Measurements from ENCODE around the gene NTHL1. TPM values are rescaled to one million over a fixed set of nuclear protein-coding genes. Genes with fewer than 3 reads are reported as not detected.

The NTHL1 gene
- total and polyA plus RNA-seq, 3 donors from 2014 or later, result 18.0 to 35.6 (median 24.6) TPM

DNA sequence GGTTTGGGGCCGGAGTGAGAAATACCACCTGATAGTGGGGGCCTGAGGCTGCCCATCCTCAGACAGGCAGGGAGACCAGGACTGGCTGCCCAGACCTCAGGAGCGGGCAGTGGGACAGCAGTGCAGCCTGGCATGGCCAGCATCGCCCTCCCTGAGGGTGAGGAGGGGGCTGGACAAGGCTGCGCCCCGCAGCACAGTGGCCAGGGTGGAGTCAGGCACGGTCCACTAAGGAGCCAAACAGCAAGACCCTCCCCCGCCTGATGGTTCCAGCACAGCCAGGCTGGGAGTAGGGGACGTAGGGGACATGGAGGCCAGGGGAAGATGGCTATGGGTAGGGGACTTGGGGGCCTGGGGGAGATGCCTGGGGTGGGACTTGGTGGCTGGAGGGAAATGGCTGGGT is 41.3 kb downstream of the NTHL1 start:
- WGBS, 2 donors, result 85 to 86% methylated on average over 4 to 8 of the region's 8 CpGs
- TF ChIP-seq POLR2A (IDR thresholded peaks at IDR 0.05), result no peak
- TF ChIP-seq, protein P1, sequence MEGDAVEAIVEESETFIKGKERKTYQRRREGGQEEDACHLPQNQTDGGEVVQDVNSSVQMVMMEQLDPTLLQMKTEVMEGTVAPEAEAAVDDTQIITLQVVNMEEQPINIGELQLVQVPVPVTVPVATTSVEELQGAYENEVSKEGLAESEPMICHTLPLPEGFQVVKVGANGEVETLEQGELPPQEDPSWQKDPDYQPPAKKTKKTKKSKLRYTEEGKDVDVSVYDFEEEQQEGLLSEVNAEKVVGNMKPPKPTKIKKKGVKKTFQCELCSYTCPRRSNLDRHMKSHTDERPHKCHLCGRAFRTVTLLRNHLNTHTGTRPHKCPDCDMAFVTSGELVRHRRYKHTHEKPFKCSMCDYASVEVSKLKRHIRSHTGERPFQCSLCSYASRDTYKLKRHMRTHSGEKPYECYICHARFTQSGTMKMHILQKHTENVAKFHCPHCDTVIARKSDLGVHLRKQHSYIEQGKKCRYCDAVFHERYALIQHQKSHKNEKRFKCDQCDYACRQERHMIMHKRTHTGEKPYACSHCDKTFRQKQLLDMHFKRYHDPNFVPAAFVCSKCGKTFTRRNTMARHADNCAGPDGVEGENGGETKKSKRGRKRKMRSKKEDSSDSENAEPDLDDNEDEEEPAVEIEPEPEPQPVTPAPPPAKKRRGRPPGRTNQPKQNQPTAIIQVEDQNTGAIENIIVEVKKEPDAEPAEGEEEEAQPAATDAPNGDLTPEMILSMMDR (IDR thresholded peaks at IDR 0.05), result no peak
- no peak overlapping the region for H3K27ac ChIP-seq
- no peak overlapping the region for H3K4me3 ChIP-seq
- no peaks in the 10 kb centered on the region for H3K27me3 ChIP-seq
- H3K4me1 ChIP-seq, result peaks cover 47% of the 10 kb centered on the region
- intact Hi-C loops (cut with DNase I; ENCODE audit: low total_unique reads), result no loop called here
- no peaks in the 10 kb centered on the region for H3K36me3 ChIP-seq (ENCODE audit: low read depth, missing control alignments)
- H3K9me3 ChIP-seq, result no peaks in the 10 kb centered on the region
- no peak for DNase-seq

DNA sequence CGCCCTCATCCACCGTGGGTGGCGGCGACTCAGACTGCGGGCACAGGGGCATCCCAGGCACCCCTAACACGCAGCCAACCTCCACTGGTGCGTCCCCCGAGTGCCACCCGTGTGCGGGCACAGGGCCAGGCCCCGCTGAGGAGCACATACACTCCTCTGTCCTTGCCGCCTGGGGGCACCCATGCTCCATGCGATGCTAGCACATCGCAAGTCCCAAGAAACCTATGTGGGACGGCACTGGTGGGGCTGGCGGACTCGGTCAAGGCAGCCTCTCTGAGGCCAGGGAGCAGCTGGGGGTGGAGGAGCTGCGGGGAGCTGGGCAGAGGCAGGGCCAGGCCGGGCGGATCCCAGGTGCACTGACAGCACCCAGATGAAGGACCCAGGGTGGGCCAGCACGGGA is 42.0 kb downstream of the NTHL1 start:
- no peaks in the 10 kb centered on the region for H3K9me3 ChIP-seq
- TF ChIP-seq, protein P1 (IDR thresholded peaks at IDR 0.05), result no peak
- no peak for TF ChIP-seq POLR2A (IDR thresholded peaks at IDR 0.05)
- no peaks in the 10 kb centered on the region for H3K27me3 ChIP-seq
- H3K4me3 ChIP-seq, result no peak overlapping the region
- intact Hi-C loops (cut with DNase I; ENCODE audit: low total_unique reads), result no loop called here
- no peak for DNase-seq
- peaks cover 46% of the 10 kb centered on the region for H3K4me1 ChIP-seq
- H3K36me3 ChIP-seq (ENCODE audit: low read depth, missing control alignments), result no peaks in the 10 kb centered on the region
- H3K27ac ChIP-seq, result no peak overlapping the region
- 73 to 78% methylated on average over 3 to 21 of the region's 21 CpGs for WGBS, 2 donors

DNA sequence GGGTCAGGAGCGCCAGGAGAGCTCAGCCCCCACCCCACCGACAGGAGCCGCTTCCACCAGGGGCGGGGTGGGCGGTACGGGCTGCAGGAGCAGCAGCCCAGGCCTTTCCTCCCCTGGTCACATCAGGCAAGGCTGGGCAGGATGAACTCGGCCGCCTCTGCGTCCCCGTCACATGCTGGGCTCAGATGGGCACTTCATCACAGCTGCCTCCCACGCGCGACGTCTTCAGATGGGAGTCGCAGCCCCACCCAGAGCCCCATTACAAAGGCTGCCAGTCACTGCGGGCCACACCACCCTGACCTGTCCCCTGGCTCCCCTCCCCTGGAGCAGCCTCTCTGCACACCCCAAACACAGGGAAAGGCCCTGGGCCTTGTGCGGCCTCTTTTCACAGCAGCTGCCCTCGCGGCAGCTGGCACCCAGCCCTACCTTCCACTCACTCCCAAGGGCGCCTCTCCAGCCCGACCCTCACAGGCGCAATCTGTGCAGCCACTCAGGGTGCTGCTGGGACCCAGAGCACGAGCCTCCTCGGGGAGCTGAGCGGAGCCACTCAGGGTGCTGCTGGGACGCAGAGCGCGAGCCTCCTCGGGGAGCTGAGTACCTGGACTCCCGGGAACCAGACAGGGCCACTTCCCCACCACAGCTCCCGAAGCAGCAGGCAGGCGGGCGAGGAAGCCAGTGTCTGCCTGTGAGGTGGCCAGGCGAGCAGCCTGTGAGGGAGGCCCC is 42.7 kb downstream of the NTHL1 start:
- H3K4me1 ChIP-seq, result peaks cover 40% of the 10 kb centered on the region
- H3K27ac ChIP-seq, result peak overlapping the region; percentile 31 to 45
- no peaks in the 10 kb centered on the region for H3K27me3 ChIP-seq
- no peaks in the 10 kb centered on the region for H3K36me3 ChIP-seq (ENCODE audit: low read depth, missing control alignments)
- TF ChIP-seq, protein P1 (IDR thresholded peaks at IDR 0.05), result no peak
- TF ChIP-seq POLR2A (IDR thresholded peaks at IDR 0.05), result no peak
- DNase-seq, result peak; percentile 63
- H3K9me3 ChIP-seq, result no peaks in the 10 kb centered on the region
- H3K4me3 ChIP-seq, result no peak overlapping the region
- 58 to 69% methylated on average over 9 to 34 of the region's 34 CpGs for WGBS, 2 donors
- intact Hi-C loops (cut with DNase I; ENCODE audit: low total_unique reads), result no loop called here

DNA sequence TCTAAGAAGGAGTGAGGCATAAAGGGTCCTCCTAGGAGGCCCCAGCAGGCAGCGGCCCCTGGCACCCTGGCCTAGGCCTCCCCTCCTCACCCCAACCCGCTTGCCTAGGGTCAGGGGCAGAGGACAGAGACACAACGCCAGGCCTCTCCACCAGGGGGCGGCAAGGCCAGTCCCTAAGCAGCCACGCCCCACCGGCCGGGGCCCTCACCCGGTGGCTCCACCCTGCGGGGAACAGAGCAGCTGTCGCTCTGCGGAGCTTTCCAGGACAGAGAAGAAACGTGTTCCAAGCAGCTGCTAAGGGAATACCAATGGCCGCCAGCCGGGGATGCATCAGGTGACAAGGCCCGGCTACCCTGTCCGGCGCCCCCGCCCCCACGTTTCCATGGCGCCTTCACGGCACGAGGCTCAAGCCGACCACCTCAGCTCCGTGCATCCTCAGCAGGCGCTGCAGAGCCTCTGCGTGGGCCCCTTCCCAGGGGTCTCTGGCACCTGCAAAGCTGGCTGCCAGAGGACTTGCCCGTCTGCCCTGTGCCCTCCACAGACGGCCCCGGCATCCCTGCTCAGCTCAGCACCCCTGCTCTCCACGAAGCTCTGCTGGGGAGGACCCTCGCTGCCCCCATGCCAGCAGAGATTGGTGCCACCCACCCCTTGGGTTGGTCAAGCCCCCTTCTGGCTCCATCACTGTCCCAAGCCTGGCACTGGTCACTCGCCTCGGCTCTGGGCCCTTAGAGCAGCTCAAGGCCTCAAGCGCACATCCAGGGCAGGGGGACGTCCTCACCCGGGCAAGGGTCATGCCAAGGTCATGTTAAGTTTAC is 43.6 kb downstream of the NTHL1 start:
- H3K27ac ChIP-seq, result peak overlapping the region; percentile 31 to 45
- no peaks in the 10 kb centered on the region for H3K27me3 ChIP-seq
- no peaks in the 10 kb centered on the region for H3K36me3 ChIP-seq (ENCODE audit: low read depth, missing control alignments)
- intact Hi-C loops (cut with DNase I; ENCODE audit: low total_unique reads), result no loop called here
- H3K9me3 ChIP-seq, result no peaks in the 10 kb centered on the region
- H3K4me3 ChIP-seq, result no peak overlapping the region
- TF ChIP-seq, protein P1 (IDR thresholded peaks at IDR 0.05), result peak; percentile 76 to 89 (median 86)
- no peak for TF ChIP-seq POLR2A (IDR thresholded peaks at IDR 0.05)
- WGBS, 2 donors, result 32 to 90% methylated on average over 4 to 35 of the region's 36 CpGs
- peak; percentile 92 for DNase-seq
- H3K4me1 ChIP-seq, result peaks cover 40% of the 10 kb centered on the region

Measured in testis (tissue), 3 donors.